Activated CD4-positive, alpha-beta memory T cell treated with anti-CD3 and anti-CD28 coated beads, Interleukin-2, amount 10 ng/mL, durations not matched to agents 7 days and 5 days (primary cell): ENCODE results near the gene SFTA2. TPM values are rescaled to one million over a fixed set of nuclear protein-coding genes. Genes with fewer than 3 reads are reported as not detected.
"Not testable (repeated sequence)": the region's sequence is repeated elsewhere in the genome, so short reads cannot be mapped to it uniquely, and the experiment has no call there.

Experiments used
- CTCF ChIA-PET: fragments of 350-600 bp; sonication (Branson Sonifier 250); formaldehyde crosslinking; loops from one replicate; lab custom pipeline; 2021; ENCODE audit warnings: antibody characterized with exemption, inconsistent platforms; lab: Charles Lee
- POLR2A ChIA-PET: fragments of 350-600 bp; sonication (Branson Sonifier 250); formaldehyde crosslinking; loops from one replicate; lab custom pipeline; 2021; ENCODE audit warnings: antibody characterized with exemption; lab: Charles Lee
- DNase-seq: peaks from one replicate; pipeline ENCODE4 v3.0.0-alpha.2; 2020
- H3K27ac Mint-ChIP-seq: one replicate; pipeline ENCODE4 v1.8.0; 2021; ENCODE audit warnings: mild to moderate bottlenecking, mixed read lengths
- H3K27me3 Mint-ChIP-seq: one replicate; pipeline ENCODE4 v1.8.0; 2021; ENCODE audit warnings: mixed read lengths
- H3K36me3 Mint-ChIP-seq: one replicate; pipeline ENCODE4 v1.8.0; 2021; ENCODE audit warnings: low read depth, mixed read lengths
- H3K4me1 Mint-ChIP-seq: one replicate; pipeline ENCODE4 v1.8.0; 2021; ENCODE audit warnings: mixed read lengths
- H3K4me3 Mint-ChIP-seq: one replicate; pipeline ENCODE4 v1.8.0; 2021; ENCODE audit warnings: mild to moderate bottlenecking, mixed read lengths
- H3K9me3 Mint-ChIP-seq: one replicate; pipeline ENCODE4 v1.8.0; 2021; ENCODE audit warnings: mixed read lengths
- total RNA-seq, 2 experiments: library from RNA; stranded (reverse); gene quantifications; one replicate each; pipeline ENCODE4 v1.2.3, GENCODE V29; 2021

SFTA2 gene
- total RNA-seq, 2 experiments from 2014 or later = not detected

DNA sequence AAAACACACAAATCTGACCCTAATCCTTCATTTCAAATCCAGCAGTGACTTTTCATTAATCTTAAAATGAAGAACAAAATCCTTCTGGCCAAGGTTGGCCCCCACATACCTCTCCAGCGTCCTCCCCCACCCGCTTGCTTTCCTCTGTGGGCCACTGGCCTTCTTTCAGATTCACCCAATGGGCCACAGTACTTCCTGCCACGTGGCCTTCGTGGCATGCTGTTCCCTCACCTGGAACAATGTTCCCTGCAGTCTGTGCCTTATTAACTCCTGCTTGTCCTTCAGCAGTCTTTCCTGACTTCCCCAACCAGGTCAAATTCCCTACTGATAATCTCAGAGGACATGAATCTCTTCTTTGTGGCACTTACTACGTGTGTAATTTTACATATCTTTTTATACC is 29.3 kb downstream of the SFTA2 start:
- no peaks in the 10 kb centered on the region for H3K36me3 Mint-ChIP-seq
- ChIA-PET POLR2A (no interaction called here), CTCF (no interaction called here)
- no peak overlapping the region for H3K27ac Mint-ChIP-seq
- peaks cover 9% of the 10 kb centered on the region for H3K4me1 Mint-ChIP-seq
- H3K4me3 Mint-ChIP-seq = no peak overlapping the region
- no peak for DNase-seq
- no peaks in the 10 kb centered on the region for H3K27me3 Mint-ChIP-seq
- H3K9me3 Mint-ChIP-seq = no peaks in the 10 kb centered on the region

DNA sequence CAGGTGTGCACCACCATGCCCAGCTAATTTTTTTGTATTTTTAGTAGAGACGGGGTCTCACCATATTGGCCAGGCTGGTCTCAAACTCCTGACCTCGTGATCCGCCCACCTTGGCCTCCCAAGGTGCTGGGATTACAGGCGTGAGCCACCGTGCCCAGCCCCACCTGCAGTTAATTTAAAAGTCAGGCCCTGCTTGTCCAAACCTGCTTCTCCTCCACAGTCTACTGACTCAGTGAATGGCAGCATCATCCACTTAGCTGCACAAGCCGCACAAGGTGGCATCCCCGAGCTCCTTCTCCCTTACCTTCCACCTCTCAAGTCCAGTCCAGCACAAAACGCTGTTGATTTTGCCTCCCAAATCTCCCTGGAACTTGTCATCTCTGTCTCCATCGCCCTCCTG is 29.8 kb downstream of the SFTA2 start:
- H3K27ac Mint-ChIP-seq, H3K36me3 Mint-ChIP-seq, H3K4me1 Mint-ChIP-seq, H3K27me3 Mint-ChIP-seq, H3K4me3 Mint-ChIP-seq, H3K9me3 Mint-ChIP-seq, DNase-seq, POLR2A ChIA-PET: not testable (repeated sequence)
- CTCF ChIA-PET = interaction anchor here (1.5 kb wide), 3 partner anchors 12 to 177 kb away, joined by 3 to 4 read pairs (median 4); partner anchors contain the start of gene VARS2

DNA sequence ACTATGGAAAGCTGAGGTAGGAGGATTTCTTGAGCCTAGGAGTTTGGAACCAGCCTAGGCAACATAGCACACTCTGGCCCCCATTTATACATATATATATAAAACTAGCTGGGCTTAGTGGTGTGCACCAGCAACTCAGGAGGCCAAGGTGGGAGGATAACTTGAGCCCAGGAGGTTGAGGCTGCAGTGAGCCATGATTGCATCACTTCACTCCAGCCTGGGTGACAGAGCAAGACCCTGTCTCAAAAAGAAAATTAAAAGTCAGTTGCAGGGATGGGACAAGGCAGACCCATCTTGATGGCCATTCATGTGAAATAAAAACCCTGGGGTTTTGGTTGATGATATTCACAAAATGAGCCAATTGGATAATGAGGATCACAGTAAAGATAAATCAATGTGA is 30.5 kb downstream of the SFTA2 start:
- no peaks in the 10 kb centered on the region for H3K9me3 Mint-ChIP-seq
- ChIA-PET POLR2A (no interaction called here), CTCF (interaction anchor here (1.5 kb wide), 3 partner anchors 13 to 178 kb away, joined by 3 to 4 read pairs (median 4); partner anchors contain the start of gene VARS2)
- DNase-seq = no peak
- peaks cover 5% of the 10 kb centered on the region for H3K4me1 Mint-ChIP-seq
- no peak overlapping the region for H3K27ac Mint-ChIP-seq
- no peaks in the 10 kb centered on the region for H3K36me3 Mint-ChIP-seq
- no peaks in the 10 kb centered on the region for H3K27me3 Mint-ChIP-seq
- no peak overlapping the region for H3K4me3 Mint-ChIP-seq

- ChIA-PET POLR2A (no interaction called here), CTCF (interaction anchor here (0.9 to 1.5 kb wide), 4 partner anchors 9 to 179 kb away, joined by 3 to 4 read pairs (median 4); partner anchors contain the start of gene VARS2)
- Mint-ChIP-seq H3K4me3 (no peak overlapping the region), H3K27me3 (no peaks in the 10 kb centered on the region), H3K36me3 (no peaks in the 10 kb centered on the region), H3K4me1 (peaks cover 5% of the 10 kb centered on the region), H3K27ac (no peak overlapping the region), H3K9me3 (no peaks in the 10 kb centered on the region)
- DNase-seq = no peak
These were observed 31.0 kb downstream of the SFTA2 start for GRCh38 chr6:30900863-30901417.

- Mint-ChIP-seq H3K27ac (no peak overlapping the region), H3K36me3 (no peaks in the 10 kb centered on the region), H3K4me3 (no peak overlapping the region), H3K9me3 (no peaks in the 10 kb centered on the region), H3K27me3 (peaks cover 3% of the 10 kb centered on the region), H3K4me1 (peaks cover 5% of the 10 kb centered on the region)
- POLR2A ChIA-PET = no interaction called here
- CTCF ChIA-PET = interaction anchor here (0.7 kb wide), 1 partner anchor 189 kb away, joined by 3 read pairs; no protein-coding TSS in a partner anchor
- no peak for DNase-seq
These were observed 33.1 kb downstream of the SFTA2 start for GRCh38 chr6:30898750-30899360.

DNA sequence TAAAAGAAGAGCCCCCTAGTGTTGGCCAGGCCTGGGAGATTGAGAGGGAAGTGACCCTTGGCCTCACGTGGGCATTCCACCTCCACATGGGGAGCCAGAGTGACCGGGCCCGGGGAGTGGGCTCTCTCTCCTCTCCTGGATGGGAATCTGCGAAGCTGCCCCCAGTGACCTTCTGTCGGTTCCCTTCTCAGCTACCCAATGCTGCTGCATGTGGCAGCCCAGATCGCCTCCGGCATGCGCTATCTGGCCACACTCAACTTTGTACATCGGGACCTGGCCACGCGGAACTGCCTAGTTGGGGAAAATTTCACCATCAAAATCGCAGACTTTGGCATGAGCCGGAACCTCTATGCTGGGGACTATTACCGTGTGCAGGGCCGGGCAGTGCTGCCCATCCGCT is 34.1 kb downstream of the SFTA2 start:
- peaks cover 3% of the 10 kb centered on the region for H3K27me3 Mint-ChIP-seq
- no peaks in the 10 kb centered on the region for H3K36me3 Mint-ChIP-seq
- no peaks in the 10 kb centered on the region for H3K9me3 Mint-ChIP-seq
- peaks cover 4% of the 10 kb centered on the region for H3K4me1 Mint-ChIP-seq
- ChIA-PET CTCF (no interaction called here), POLR2A (no interaction called here)
- no peak for DNase-seq
- no peak overlapping the region for H3K27ac Mint-ChIP-seq
- H3K4me3 Mint-ChIP-seq = no peak overlapping the region

DNA sequence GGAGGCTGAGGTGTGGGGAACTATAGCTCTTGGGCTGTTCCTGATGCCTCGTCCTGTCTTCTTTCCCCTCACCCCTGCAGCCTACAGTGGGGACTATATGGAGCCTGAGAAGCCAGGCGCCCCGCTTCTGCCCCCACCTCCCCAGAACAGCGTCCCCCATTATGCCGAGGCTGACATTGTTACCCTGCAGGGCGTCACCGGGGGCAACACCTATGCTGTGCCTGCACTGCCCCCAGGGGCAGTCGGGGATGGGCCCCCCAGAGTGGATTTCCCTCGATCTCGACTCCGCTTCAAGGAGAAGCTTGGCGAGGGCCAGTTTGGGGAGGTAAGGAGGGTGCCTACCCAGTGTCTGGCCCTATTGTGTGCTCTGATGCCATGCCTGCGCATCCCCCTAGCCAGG is 35.4 kb downstream of the SFTA2 start:
- Mint-ChIP-seq H3K36me3 (no peaks in the 10 kb centered on the region), H3K9me3 (no peaks in the 10 kb centered on the region), H3K27ac (no peak overlapping the region), H3K4me3 (no peak overlapping the region), H3K4me1 (no peaks in the 10 kb centered on the region), H3K27me3 (peaks cover 3% of the 10 kb centered on the region)
- ChIA-PET CTCF (interaction anchor here (1.6 kb wide), 1 partner anchor 74 kb away, joined by 3 read pairs; no protein-coding TSS in a partner anchor), POLR2A (interaction anchor here (1.7 kb wide), 2 partner anchors 12 to 17 kb away, joined by 4 read pairs; partner anchors contain the start of genes DDR1 and VARS2)
- no peak for DNase-seq

GRCh38 chr6:30895343-30895742 is 36.6 kb downstream of the SFTA2 start:
- DNase-seq = no peak
- ChIA-PET POLR2A (interaction anchor here (0.6 to 1.7 kb wide), 3 partner anchors 9 to 18 kb away, joined by 3 to 4 read pairs (median 4); partner anchors contain the start of genes DDR1 and VARS2), CTCF (interaction anchor here (1.2 to 1.6 kb wide), 2 partner anchors 12 to 73 kb away, joined by 3 read pairs; partner anchors contain the start of gene GTF2H4)
- peaks cover 3% of the 10 kb centered on the region for H3K27me3 Mint-ChIP-seq
- H3K27ac Mint-ChIP-seq = no peak overlapping the region
- H3K9me3 Mint-ChIP-seq = no peaks in the 10 kb centered on the region
- no peaks in the 10 kb centered on the region for H3K4me1 Mint-ChIP-seq
- no peaks in the 10 kb centered on the region for H3K36me3 Mint-ChIP-seq
- no peak overlapping the region for H3K4me3 Mint-ChIP-seq

DNA sequence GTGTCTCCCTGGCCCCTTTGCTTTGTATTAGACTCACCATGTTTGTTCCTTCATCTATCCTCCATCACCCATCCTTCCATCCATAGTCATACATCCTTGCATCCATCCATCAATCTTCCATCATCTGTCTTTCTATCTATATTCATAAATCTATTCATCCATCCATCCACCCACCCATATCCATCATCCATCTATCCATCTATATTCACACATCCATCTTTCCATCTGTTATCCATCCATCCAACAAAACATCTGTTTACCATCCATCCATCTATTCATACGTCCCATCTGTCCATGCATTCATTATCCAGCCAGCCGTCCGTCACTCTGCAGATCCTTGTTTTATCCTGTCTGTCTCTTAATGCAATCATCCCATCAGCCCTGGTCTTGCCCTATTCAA is 37.0 kb downstream of the SFTA2 start:
- no peaks in the 10 kb centered on the region for H3K36me3 Mint-ChIP-seq
- H3K27ac Mint-ChIP-seq = no peak overlapping the region
- ChIA-PET CTCF (interaction anchor here (1.2 to 1.6 kb wide), 2 partner anchors 13 to 72 kb away, joined by 3 read pairs; partner anchors contain the start of gene GTF2H4), POLR2A (interaction anchor here (1.7 kb wide), 1 partner anchor 10 kb away, joined by 4 read pairs; the partner anchor contains the start of gene DDR1)
- no peaks in the 10 kb centered on the region for H3K9me3 Mint-ChIP-seq
- H3K4me1 Mint-ChIP-seq = no peaks in the 10 kb centered on the region
- no peak for DNase-seq
- peaks cover 3% of the 10 kb centered on the region for H3K27me3 Mint-ChIP-seq
- no peak overlapping the region for H3K4me3 Mint-ChIP-seq

DNA sequence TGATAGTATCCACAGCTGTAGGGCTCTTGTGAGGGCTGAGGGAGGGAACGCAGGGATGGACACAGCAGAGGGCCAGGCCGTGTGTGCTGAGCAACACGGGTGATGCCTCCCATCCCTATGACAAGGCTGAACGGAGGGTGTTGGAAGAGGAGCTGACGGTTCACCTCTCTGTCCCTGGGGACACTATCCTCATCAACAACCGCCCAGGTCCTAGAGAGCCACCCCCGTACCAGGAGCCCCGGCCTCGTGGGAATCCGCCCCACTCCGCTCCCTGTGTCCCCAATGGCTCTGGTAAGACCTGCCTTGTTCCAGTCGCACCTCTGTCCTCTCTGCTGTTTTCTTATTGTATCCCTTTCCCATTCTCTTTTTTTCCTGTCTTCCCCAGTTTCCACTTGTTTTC is 37.6 kb downstream of the SFTA2 start:
- DNase-seq = no peak
- ChIA-PET POLR2A (no interaction called here), CTCF (no interaction called here)
- no peaks in the 10 kb centered on the region for H3K9me3 Mint-ChIP-seq
- H3K27me3 Mint-ChIP-seq = peaks cover 3% of the 10 kb centered on the region
- no peaks in the 10 kb centered on the region for H3K36me3 Mint-ChIP-seq
- no peak overlapping the region for H3K4me3 Mint-ChIP-seq
- no peak overlapping the region for H3K27ac Mint-ChIP-seq
- no peaks in the 10 kb centered on the region for H3K4me1 Mint-ChIP-seq

- Mint-ChIP-seq H3K27ac (no peak overlapping the region), H3K4me3 (no peak overlapping the region), H3K36me3 (no peaks in the 10 kb centered on the region), H3K27me3 (peaks cover 3% of the 10 kb centered on the region), H3K9me3 (no peaks in the 10 kb centered on the region), H3K4me1 (no peaks in the 10 kb centered on the region)
- POLR2A ChIA-PET = no interaction called here
- DNase-seq = no peak
- CTCF ChIA-PET = no interaction called here
These were observed 38.3 kb downstream of the SFTA2 start for GRCh38 chr6:30893666-30894065.

- Mint-ChIP-seq H3K4me3 (no peak overlapping the region), H3K36me3 (no peaks in the 10 kb centered on the region), H3K27ac (no peak overlapping the region), H3K9me3 (no peaks in the 10 kb centered on the region), H3K4me1 (no peaks in the 10 kb centered on the region), H3K27me3 (peaks cover 3% of the 10 kb centered on the region)
- CTCF ChIA-PET = no interaction called here
- POLR2A ChIA-PET = no interaction called here
- no peak for DNase-seq
These were observed 38.9 kb downstream of the SFTA2 start for GRCh38 chr6:30893001-30893591.

- Mint-ChIP-seq H3K9me3 (no peaks in the 10 kb centered on the region), H3K4me1 (no peaks in the 10 kb centered on the region), H3K36me3 (no peaks in the 10 kb centered on the region), H3K27me3 (peaks cover 4% of the 10 kb centered on the region), H3K27ac (no peak overlapping the region), H3K4me3 (no peak overlapping the region)
- POLR2A ChIA-PET = no interaction called here
- CTCF ChIA-PET = no interaction called here
- no peak for DNase-seq
These were observed 40.0 kb downstream of the SFTA2 start for GRCh38 chr6:30891816-30892538.
